Measurements from ENCODE around the gene LRP1B.

The LRP1B gene

DNA sequence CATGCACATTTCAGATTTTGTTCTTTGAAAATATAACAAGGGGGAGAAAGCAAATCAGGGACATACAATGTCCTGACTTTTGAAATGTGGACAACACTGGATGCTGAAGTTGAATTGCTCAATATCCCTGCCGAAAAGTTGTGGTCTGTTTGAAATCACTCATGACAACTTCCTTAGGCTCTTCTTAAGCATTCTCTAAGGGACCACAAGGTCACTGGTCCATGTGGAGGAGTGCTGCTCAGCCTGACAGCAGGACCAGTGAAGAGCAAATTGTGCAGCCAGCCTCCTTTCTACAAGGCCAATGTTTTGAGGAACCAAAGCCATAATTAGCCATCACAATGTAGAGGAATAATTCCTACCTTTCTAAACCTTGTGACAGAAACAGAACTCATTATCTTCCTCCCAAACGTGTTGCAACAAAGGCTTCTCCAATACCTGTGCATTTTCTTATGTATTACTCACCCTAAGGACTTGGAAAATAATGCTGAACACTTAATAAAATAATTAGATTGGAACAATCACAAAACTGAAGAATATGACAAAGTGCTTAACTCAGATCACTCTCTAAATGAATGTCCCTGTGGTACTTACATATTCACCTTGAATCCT is 1873.0 kb downstream of the LRP1B start:
- no peak for DNase-seq

GRCh38 chr2:140256080-140256479 is 1874.7 kb downstream of the LRP1B start:
- no peak for DNase-seq

DNA sequence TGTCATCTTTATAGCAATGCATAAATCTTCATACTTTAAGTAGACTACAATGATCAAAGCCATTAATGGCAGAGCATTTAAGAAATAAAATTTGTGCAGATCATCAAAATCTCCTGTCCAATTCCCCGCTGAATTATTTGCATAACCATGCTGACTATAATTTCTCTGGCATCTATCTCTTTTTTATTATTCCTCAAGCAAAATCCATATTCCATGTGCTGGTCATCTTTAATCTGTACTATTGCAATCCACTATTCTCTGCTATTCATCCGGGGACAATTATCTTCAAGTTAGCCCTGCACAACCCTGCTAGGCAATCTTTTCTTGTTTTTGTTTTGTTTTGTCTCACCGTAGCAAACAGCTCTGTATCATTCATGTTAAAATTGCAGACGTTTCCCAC is 1881.0 kb downstream of the LRP1B start:
- DNase-seq, result no peak

GRCh38 chr2:140248623-140249022 is 1882.2 kb downstream of the LRP1B start:
- DNase-seq, result no peak

DNA sequence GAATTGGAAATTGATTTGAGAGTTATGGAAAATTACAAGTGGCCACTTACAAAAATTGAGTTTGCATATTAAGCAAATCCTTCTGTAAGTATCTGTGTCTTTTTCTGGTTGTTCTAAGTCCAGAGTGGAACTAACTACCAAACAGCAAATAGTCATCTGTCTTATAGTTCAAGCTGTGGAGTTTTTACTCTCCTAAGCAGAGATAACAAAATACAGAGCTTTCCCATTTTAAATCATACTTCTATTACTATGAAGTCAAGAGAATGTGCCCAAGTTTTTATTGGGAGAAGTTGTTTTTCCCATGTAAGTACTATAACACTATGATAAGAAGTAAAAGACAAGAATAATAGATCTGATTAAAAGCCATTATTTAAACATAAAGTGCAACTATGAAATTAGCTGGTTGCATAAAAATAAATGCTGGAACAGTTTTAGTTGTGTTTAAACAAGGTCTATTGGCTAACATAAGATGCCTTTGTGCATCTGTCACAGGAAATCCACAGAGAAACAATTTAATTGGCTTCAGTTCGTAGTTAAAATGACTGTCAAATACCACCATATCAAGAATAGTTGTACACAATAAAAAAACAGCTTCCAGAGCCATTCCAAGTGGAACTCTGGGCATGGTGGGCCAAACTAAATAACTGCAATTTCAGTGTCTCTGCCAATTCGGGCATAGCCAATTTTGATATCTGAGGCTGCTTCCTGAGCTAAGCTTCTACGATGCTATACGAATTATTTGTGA is 1883.2 kb downstream of the LRP1B start:
- DNase-seq, result no peak

GRCh38 chr2:140246957-140247356 is 1883.9 kb downstream of the LRP1B start:
- DNase-seq, result no peak

DNA sequence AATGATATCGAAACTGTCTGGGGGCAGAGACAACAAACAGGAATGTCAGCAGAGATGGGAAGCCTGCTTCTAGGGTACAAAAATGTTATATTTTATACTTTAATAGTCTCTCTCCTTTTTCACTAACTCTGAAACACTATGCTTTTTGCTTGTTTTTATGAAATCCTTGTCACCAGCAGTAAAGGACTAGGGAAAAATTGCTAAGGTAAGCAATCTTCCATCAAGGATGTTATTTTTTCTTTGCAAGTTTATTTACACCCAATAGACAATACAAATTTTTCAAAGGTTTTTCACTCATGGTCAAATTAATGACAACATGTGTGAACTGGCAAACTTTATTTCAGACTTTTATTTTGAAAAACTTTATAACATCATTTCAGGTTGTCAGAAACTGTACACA is 1884.8 kb downstream of the LRP1B start:
- no peak for DNase-seq

DNA sequence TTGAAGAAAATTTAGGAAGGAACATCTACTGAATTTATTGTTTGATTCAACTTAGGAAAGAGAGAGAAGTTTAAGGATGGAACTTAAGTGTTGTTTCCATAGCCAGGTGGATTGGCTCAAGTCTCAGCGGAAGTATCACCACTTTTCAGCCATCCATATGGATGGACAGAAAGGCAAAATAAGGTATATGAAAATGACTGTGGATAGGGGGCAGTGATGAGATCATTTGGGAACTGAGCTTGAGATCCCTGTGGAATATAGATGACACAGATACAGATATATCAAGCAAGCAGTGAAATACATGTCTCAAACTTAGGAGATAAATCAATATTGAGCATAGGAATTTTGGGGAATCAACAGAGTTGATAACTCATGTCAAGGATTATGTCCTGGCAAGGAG is 1887.9 kb downstream of the LRP1B start:
- DNase-seq, result no peak

DNA sequence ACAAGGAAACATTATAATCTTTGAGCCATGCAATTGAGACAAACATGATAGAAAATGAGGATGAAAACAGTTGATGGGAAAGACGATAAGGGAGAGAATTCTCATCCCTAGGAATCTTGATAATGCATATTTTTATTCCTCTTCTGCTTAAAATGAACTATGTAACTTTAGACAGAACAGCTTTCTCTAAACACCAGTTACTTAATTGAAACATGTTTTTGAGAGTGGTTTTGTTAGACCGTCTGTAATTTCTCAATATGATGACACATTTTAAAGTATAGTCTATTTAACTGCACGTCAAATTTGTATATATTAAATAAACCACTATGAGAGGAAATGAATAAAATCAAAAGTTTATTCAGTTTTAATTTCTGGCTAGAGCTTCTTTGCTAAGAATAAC is 1896.7 kb downstream of the LRP1B start:
- no peak for DNase-seq

- DNase-seq, result no peak
These were observed 1919.9 kb downstream of the LRP1B start for GRCh38 chr2:140210963-140211362.

DNA sequence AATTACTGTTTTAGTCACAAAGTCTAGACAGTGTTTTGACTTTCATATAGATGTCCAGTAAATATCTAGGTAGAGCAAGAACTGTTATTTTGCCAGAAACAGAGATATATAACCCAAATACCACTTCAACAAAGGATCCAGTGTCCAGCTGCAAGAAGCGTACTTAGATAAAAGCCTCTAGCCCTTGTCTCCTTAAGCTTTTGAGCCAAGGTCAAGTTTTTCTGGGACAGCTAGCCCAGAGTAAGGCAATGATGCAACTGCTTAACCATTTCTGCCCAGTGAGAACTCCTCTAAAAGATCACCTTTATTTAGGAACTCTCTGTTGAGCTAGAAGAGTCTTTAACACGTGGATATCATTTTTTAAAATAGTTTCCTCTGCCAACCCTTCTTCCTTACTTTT is 1925.7 kb downstream of the LRP1B start:
- DNase-seq, result no peak

DNA sequence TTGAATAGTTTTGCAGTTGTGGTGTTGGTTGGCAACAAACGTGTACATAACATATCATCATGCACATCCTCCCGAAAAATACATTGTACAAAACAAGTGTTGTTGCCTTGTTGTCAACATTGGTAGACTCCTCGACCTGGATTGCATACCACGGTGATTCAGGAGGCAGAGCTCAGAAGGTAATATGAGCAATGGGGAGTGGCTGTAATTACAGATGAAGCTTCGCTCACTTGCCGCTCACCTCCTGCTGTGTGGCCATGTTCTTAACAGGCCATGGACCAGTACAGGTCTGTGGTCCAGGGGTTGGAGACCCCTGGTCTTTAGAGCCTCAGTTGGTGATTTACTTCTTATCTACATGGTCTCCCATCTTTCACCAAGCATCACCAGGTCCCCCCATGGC is 1927.5 kb downstream of the LRP1B start:
- no peak for DNase-seq

DNA sequence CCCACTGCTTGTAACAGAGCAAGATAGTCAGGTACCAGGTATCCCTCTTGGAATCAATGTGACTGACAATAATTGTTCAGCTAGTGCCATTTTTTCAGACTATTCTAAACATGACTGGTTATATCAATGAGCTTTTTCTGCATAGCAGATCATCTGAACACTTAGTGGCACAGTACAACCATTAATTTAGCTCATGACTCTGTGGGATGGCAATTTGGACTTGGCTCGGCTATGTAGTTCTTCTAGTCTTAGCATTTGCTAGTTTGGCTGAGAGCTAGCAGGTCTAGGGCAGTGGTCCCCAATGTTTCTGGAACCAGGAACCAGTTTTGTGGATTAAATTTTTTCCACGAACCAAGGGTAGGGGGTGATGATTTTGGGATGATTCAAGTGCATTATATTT is 1929.2 kb downstream of the LRP1B start:
- DNase-seq, result no peak

DNA sequence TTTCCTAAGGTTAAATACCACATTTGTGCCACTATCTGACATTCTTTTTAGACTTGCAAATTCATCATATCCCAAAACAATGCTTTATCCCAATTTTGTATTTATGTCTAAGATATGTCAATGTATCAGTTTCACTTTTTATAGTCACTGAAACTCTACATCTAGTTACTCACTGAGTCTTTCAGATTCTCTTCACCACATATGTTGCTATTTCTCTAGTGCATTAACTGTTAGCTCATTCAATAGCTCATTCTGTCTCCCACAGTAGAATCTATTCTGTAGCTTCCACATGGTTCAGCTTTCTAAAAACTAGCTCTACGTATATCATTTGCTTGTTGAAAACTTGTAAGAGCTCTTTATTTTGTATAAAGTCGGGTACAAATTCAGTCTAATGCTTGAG is 1930.1 kb downstream of the LRP1B start:
- DNase-seq, result no peak

DNA sequence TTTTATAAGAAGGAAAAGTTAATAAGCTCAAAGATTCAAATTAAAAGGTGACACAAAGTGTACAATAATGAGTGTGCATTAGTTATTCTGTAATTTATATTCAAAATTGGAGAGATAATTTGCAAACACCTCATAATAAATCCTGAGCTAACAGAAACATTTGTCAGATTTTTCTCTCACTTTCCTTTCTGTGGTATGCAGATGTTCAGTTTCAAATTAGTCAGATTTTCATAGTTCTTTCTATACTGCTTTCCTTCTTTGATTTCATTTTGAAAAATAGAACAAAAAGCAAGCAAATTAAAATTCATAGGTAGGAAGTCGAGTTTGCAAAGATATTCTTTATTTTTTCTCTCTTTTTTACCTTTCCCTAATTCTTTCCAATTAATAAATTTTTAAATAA is 1930.5 kb downstream of the LRP1B start:
- DNase-seq, result no peak

DNA sequence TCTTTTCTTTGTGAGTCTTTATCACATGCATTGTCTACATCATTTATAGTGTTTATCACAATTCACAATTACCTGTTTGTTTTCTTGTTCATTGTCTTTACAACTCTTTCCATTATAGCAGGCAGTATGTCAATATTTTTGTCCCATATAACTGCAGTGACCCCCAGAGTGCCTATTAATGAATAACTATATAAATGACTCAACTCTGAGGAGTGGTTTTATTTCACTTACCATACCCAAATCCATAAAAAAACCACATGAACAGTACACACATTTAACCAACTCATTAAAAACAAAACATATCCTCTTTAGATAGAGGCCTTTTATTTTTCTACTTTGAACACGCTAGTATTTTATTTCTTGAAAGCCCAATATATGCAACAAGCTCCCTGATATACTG is 1931.5 kb downstream of the LRP1B start:
- no peak for DNase-seq

- no peak for DNase-seq
These were observed 1943.7 kb downstream of the LRP1B start for GRCh38 chr2:140187086-140187485.

GRCh38 chr2:140186313-140186712 is 1944.5 kb downstream of the LRP1B start:
- DNase-seq, result no peak

GRCh38 chr2:140185076-140185475 is 1945.7 kb downstream of the LRP1B start:
- no peak for DNase-seq

GRCh38 chr2:140183056-140183765 is 1947.6 kb downstream of the LRP1B start:
- no peak for DNase-seq

All from GF-D8 (cell line).